HepG2 (cell line): ENCODE results near the gene PTPRD.

Experiments
- ARNTL ChIP-seq: sonication (generic); formaldehyde crosslinking; IDR thresholded peaks from 2 replicates; pipeline ENCODE4 v1.4.0; 2020; ENCODE audit warnings: mild to moderate bottlenecking, missing genetic modification reagents
- CBX2 ChIP-seq, 2 experiments: fragments of 200-600 bp in 1 of 2; sonication (generic); formaldehyde crosslinking in 1 of 2; IDR thresholded peaks; 2 replicates each; pipeline versions ENCODE4 v1.7.0 to v1.8.1; 2018 to 2022; ENCODE audit warnings: low read depth in 2 of 2, low read length in 1 of 2, mild to moderate bottlenecking in 1 of 2, missing genetic modification reagents in 1 of 2
- CREM ChIP-seq, 2 experiments: sonication (generic) in 1 of 2; formaldehyde crosslinking in 1 of 2; IDR thresholded peaks; 2 replicates each; pipeline versions ENCODE4 v1.4.0 to v1.6.1; 2016 to 2020; ENCODE audit warnings: antibody characterized with exemption in 1 of 2, mild to moderate bottlenecking in 1 of 2, missing genetic modification reagents in 1 of 2
- CTCF ChIP-seq: sonication (generic); formaldehyde crosslinking; IDR thresholded peaks from 2 replicates; pipeline ENCODE4 v1.5.0; 2020; ENCODE audit warnings: mild to moderate bottlenecking, missing genetic modification reagents, moderate library complexity
- NR2C2 ChIP-seq: sonication (generic); formaldehyde crosslinking; IDR thresholded peaks from 2 replicates; pipeline ENCODE4 v1.4.0; 2020; ENCODE audit warnings: missing genetic modification reagents, mild to moderate bottlenecking, moderate library complexity, borderline replicate concordance
- POLR2A ChIP-seq, 2 experiments: IDR thresholded peaks; 2 replicates each; pipeline ENCODE4 v1.6.1; 2011; ENCODE audit warnings: low read depth in 2 of 2, low read length in 2 of 2, mild to moderate bottlenecking in 1 of 2, moderate library complexity in 1 of 2; ENCODE audit not compliant: insufficient read depth in 1 of 2
- THAP7 ChIP-seq: sonication (generic); formaldehyde crosslinking; IDR thresholded peaks from 2 replicates; pipeline ENCODE4 v1.8.1; 2023; ENCODE audit warnings: mild to moderate bottlenecking, missing genetic modification reagents
- ZFP36 ChIP-seq: fragments of 150-350 bp; IDR thresholded peaks from 2 replicates; pipeline ENCODE4 v1.6.1; 2018; ENCODE audit warnings: borderline replicate concordance, low read length, low read depth; ENCODE audit not compliant: partially characterized antibody
- ZNF296 ChIP-seq: sonication (generic); formaldehyde crosslinking; conservative IDR thresholded peaks from 2 replicates; pipeline ENCODE4 v1.5.0; 2020; ENCODE audit warnings: mild to moderate bottlenecking, missing genetic modification reagents
- ZNF746 ChIP-seq: sonication (generic); formaldehyde crosslinking; IDR thresholded peaks from 2 replicates; pipeline ENCODE4 v1.8.0; 2022; ENCODE audit warnings: mild to moderate bottlenecking, missing genetic modification reagents
- TF ChIP-seq, protein P1 (sequence below): sonication (generic); formaldehyde crosslinking; IDR thresholded peaks from 2 replicates; pipeline ENCODE4 v1.5.1; 2020; ENCODE audit warnings: mild to moderate bottlenecking, moderate library complexity, missing genetic modification reagents

- TF ChIP-seq CBX2 (IDR thresholded peaks at IDR 0.05; ENCODE audit: low read depth, low read length) = no peak
- no peak for TF ChIP-seq CBX2 (CRISPR knock-in tag; IDR thresholded peaks at IDR 0.05; ENCODE audit: low read depth)
- TF ChIP-seq ZNF746 (CRISPR knock-in tag) = no peak
- TF ChIP-seq CTCF = no peak
- no peak for TF ChIP-seq ARNTL (CRISPR knock-in tag)
- no peak for TF ChIP-seq CREM (IDR thresholded peaks at IDR 0.05)
- TF ChIP-seq CREM (CRISPR knock-in tag; IDR thresholded peaks at IDR 0.05) = no peak
- no peak for TF ChIP-seq THAP7 (CRISPR knock-in tag)
- TF ChIP-seq, protein P1, sequence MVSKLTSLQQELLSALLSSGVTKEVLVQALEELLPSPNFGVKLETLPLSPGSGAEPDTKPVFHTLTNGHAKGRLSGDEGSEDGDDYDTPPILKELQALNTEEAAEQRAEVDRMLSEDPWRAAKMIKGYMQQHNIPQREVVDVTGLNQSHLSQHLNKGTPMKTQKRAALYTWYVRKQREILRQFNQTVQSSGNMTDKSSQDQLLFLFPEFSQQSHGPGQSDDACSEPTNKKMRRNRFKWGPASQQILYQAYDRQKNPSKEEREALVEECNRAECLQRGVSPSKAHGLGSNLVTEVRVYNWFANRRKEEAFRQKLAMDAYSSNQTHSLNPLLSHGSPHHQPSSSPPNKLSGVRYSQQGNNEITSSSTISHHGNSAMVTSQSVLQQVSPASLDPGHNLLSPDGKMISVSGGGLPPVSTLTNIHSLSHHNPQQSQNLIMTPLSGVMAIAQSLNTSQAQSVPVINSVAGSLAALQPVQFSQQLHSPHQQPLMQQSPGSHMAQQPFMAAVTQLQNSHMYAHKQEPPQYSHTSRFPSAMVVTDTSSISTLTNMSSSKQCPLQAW (CRISPR knock-in tag) = no peak
- TF ChIP-seq ZNF296 = no peak
- no peak for TF ChIP-seq NR2C2 (CRISPR knock-in tag)
- TF ChIP-seq POLR2A (IDR thresholded peaks at IDR 0.05; ENCODE audit: insufficient read depth in 1 of 2, low read depth in 2 of 2, low read length in 2 of 2) = no peak
- TF ChIP-seq ZFP36 = no peak
These were observed 1743.0 kb downstream of the PTPRD start for GRCh38 chr9:8869812-8870211.
